Caki2 (cell line): ENCODE results near the gene SDK1. TPM values are rescaled to one million over a fixed set of nuclear protein-coding genes. Genes with fewer than 3 reads are reported as not detected.

ENCODE experiments used
- DNase-seq: peaks from one replicate; pipeline ENCODE4 v3.0.0-alpha.2; 2015; ENCODE audit warnings: low read depth
- in situ Hi-C: cut with HindIII; loops from 2 replicates; pipeline ENCODE4 v1.10.0; 2016; ENCODE audit warnings: low sequenced_read_pairs, low pct_unique_long_range_greater_than_20kb, mixed read lengths
- total RNA-seq: library from RNA; depleted of rRNA; stranded (reverse); fragments of >200 nt; shearing (Covaris generic); gene quantifications from 2 replicates; pipeline ENCODE4 v1.2.3, GENCODE V29; 2014; ENCODE audit warnings: low replicate concordance

The SDK1 gene
- total RNA-seq, 1 experiment from 2014 or later = 9.1 TPM

GRCh38 chr7:4151926-4152549 lies 851.0 kb downstream of the SDK1 start:
- in situ Hi-C loops = no loop called here

GRCh38 chr7:4154882-4155535 lies 854.0 kb downstream of the SDK1 start:
- in situ Hi-C loops = no loop called here
- no peak for DNase-seq

More at GRCh38 chr7:4151926-4152549, 851.0 kb downstream of the SDK1 start:
- DNase-seq = no peak

GRCh38 chr7:4156190-4156589 lies 855.1 kb downstream of the SDK1 start:
- in situ Hi-C loops = no loop called here
- DNase-seq = no peak

GRCh38 chr7:4157651-4158050 lies 856.6 kb downstream of the SDK1 start:
- in situ Hi-C loops = no loop called here
- DNase-seq = no peak

GRCh38 chr7:4158441-4159153 lies 857.5 kb downstream of the SDK1 start:
- DNase-seq = no peak
- in situ Hi-C loops = no loop called here

GRCh38 chr7:4159154-4159501 lies 858.1 kb downstream of the SDK1 start:
- DNase-seq = no peak
- in situ Hi-C loops = no loop called here

- in situ Hi-C loops = no loop called here
- no peak for DNase-seq
Measured at GRCh38 chr7:4159761-4160554, 858.9 kb downstream of the SDK1 start.

- in situ Hi-C loops = no loop called here
Measured at GRCh38 chr7:4162884-4163564, 862.0 kb downstream of the SDK1 start.

GRCh38 chr7:4163565-4164203 lies 862.6 kb downstream of the SDK1 start:
- DNase-seq = no peak
- in situ Hi-C loops = no loop called here

More at GRCh38 chr7:4162884-4163564, 862.0 kb downstream of the SDK1 start:
- no peak for DNase-seq

GRCh38 chr7:4164556-4164955 lies 863.5 kb downstream of the SDK1 start:
- in situ Hi-C loops = no loop called here

GRCh38 chr7:4166340-4166739 lies 865.3 kb downstream of the SDK1 start:
- in situ Hi-C loops = no loop called here

More at GRCh38 chr7:4164556-4164955, 863.5 kb downstream of the SDK1 start:
- no peak for DNase-seq

GRCh38 chr7:4166807-4167206 lies 865.8 kb downstream of the SDK1 start:
- in situ Hi-C loops = no loop called here
- DNase-seq = no peak

More at GRCh38 chr7:4166340-4166739, 865.3 kb downstream of the SDK1 start:
- DNase-seq = no peak

- no peak for DNase-seq
- in situ Hi-C loops = no loop called here
Measured at GRCh38 chr7:4167385-4167910, 866.4 kb downstream of the SDK1 start.

- in situ Hi-C loops = no loop called here
- DNase-seq = no peak
Measured at GRCh38 chr7:4168041-4168440, 867.0 kb downstream of the SDK1 start.

GRCh38 chr7:4168541-4168940 lies 867.5 kb downstream of the SDK1 start:
- in situ Hi-C loops = no loop called here

GRCh38 chr7:4169455-4169854 lies 868.4 kb downstream of the SDK1 start:
- in situ Hi-C loops = no loop called here
- DNase-seq = peak; percentile 73

More at GRCh38 chr7:4168541-4168940, 867.5 kb downstream of the SDK1 start:
- DNase-seq = no peak

GRCh38 chr7:4170997-4171786 lies 870.1 kb downstream of the SDK1 start:
- no peak for DNase-seq
- in situ Hi-C loops = no loop called here
